Ishikawa (cell line): ENCODE data around the gene REN.

Source experiments
- RAD21 ChIP-seq: IDR thresholded peaks from 2 replicates; pipeline ENCODE4 v1.6.1; 2012; ENCODE audit warnings: low read depth
- TAF1 ChIP-seq: IDR thresholded peaks from 2 replicates; pipeline ENCODE4 v1.6.1; 2012; ENCODE audit warnings: low read depth, mild to moderate bottlenecking

- TF ChIP-seq TAF1 (no peak), RAD21 (peak; percentile 40; the same call in 1 of the 2 replicates)
These were observed 32.5 kb upstream of the REN start for GRCh38 chr1:204198348-204199340.
